ENCODE measurements around the gene CAPN2.

GRCh38 chr1:223725578-223725977 is 13.2 kb downstream of the CAPN2 start:
- TF ChIP-seq CTCF (IDR thresholded peaks at IDR 0.05; ENCODE audit: insufficient read depth, low read length, poor library complexity, severe bottlenecking) (no peak), EZH2phosphoT487 (conservative IDR thresholded peaks at IDR 0.05; ENCODE audit: low read length) (no peak)

All from SU-DHL-6 (cell line).